Thyroid gland (tissue), 4 donors: ENCODE measurements around the gene RNASE8.
"Not testable (repeated sequence)": the region's sequence is repeated elsewhere in the genome, so short reads cannot be mapped to it uniquely, and the experiment has no call there.

Experiments used
- CTCF ChIP-seq, 6 experiments: fragments of 200-600 bp in 3 of 6; fragments of 450-650 bp in 3 of 6; sonication (generic) in 3 of 6; IDR thresholded peaks; one replicate each; pipeline ENCODE4 v1.5.1; 2016 to 2019; ENCODE audit warnings: antibody characterized with exemption in 6 of 6, mild to moderate bottlenecking in 2 of 6, inconsistent platforms in 1 of 6, moderate library complexity in 1 of 6
- POLR2A ChIP-seq, 2 donors: fragments of 450-650 bp; IDR thresholded peaks; one replicate each; pipeline ENCODE4 v1.6.1; 2017; ENCODE audit warnings: antibody characterized with exemption in 2 of 2, mild to moderate bottlenecking in 2 of 2, moderate library complexity in 1 of 2

- not testable (repeated sequence) for TF ChIP-seq CTCF, POLR2A (IDR thresholded peaks at IDR 0.05)
Measured at GRCh38 chr14:21040941-21041340, 16.7 kb upstream of the RNASE8 start.
